GM12878 (cell line): ENCODE results near the gene VLDLR. TPM values are rescaled to one million over a fixed set of nuclear protein-coding genes. Genes with fewer than 3 reads are reported as not detected.

Source experiments
- ATAC-seq: fragments of 200-7000 bp; cut with Tn5 transposase; 3 replicates; pipeline ENCODE4 v1.9.1; 2020; ENCODE audit warnings: mild to moderate bottlenecking, moderate library complexity
- BruUV-seq: library from RNA; stranded (reverse); fragments of 400-500 nt; replicated peaks from 2 replicates; lab custom pipeline; 2021; lab: Mats Ljungman, UMichigan
- CTCF ChIA-PET: fragments of 300-600 bp; sonication (Branson Sonifier 250); formaldehyde crosslinking; extraction: SDS; loops from one replicate; lab custom pipeline; 2021; ENCODE audit warnings: inconsistent platforms; lab: Yijun Ruan, JAX
- POLR2A ChIA-PET: fragments of 350-600 bp; formaldehyde crosslinking; extraction: SDS; loops from one replicate; lab custom pipeline; 2021; ENCODE audit warnings: inconsistent platforms; lab: Charles Lee
- RAD21 ChIA-PET: fragments of 300-600 bp; sonication (Branson Sonifier 250); formaldehyde crosslinking; loops from one replicate; lab custom pipeline; 2023; ENCODE audit warnings: antibody characterized with exemption; ENCODE audit not compliant: unreplicated experiment; lab: Charles Lee
- SMC1A ChIA-PET: fragments of 300-600 bp; sonication (Branson Sonifier 250); formaldehyde crosslinking; loops from one replicate; lab custom pipeline; 2023; ENCODE audit not compliant: unreplicated experiment, uncharacterized antibody; lab: Charles Lee
- DNase-seq: peaks from one replicate; pipeline ENCODE4 v3.0.0-alpha.2; 2011; ENCODE audit warnings: low read depth, low spot score
- FAIRE-seq: peaks from 3 replicates; lab custom pipeline; 2011; peaks lifted over from hg19 to GRCh38; lab: Jason Lieb, UNC
- H2AFZ ChIP-seq: 2 replicates; pipeline ENCODE4 v1.6.0; 2011; ENCODE audit warnings: low read depth, low read length, control low read depth; ENCODE audit not compliant: control insufficient read depth
- H3K27ac ChIP-seq: 2 replicates; pipeline ENCODE4 v1.5.1; 2011; ENCODE audit warnings: control low read depth; ENCODE audit not compliant: control insufficient read depth, insufficient read depth
- H3K27me3 ChIP-seq, 2 experiments: replicated peaks in 1 of 2; 2 replicates each; pipeline versions ENCODE4 v1.6.0 to v1.6.1; 2011; ENCODE audit warnings: low read length in 1 of 2; ENCODE audit not compliant: control insufficient read depth in 2 of 2, insufficient read depth in 2 of 2
- H3K36me3 ChIP-seq, 2 experiments: 2 replicates each; pipeline ENCODE4 v1.5.1; 2011; ENCODE audit warnings: low read length in 1 of 2; ENCODE audit not compliant: control insufficient read depth in 2 of 2, insufficient read depth in 2 of 2
- H3K4me1 ChIP-seq: 2 replicates; pipeline ENCODE4 v1.6.1; 2011; ENCODE audit warnings: mild to moderate bottlenecking, low read length, moderate library complexity, mixed read lengths; ENCODE audit not compliant: control insufficient read depth, insufficient read depth
- H3K4me2 ChIP-seq: 2 replicates; pipeline ENCODE4 v1.6.0; 2011; ENCODE audit warnings: control low read depth; ENCODE audit not compliant: control insufficient read depth, insufficient read depth
- H3K4me3 ChIP-seq: fragments of 200-600 bp; sonication (generic); 2 replicates; pipeline ENCODE4 v1.5.1; 2016
- H3K79me2 ChIP-seq: 2 replicates; pipeline ENCODE4 v1.6.0; 2011; ENCODE audit warnings: low read length; ENCODE audit not compliant: control insufficient read depth, insufficient read depth
- H3K9ac ChIP-seq: 2 replicates; pipeline ENCODE4 v1.8.0; 2011; ENCODE audit warnings: low read length, control low read depth, mixed read lengths; ENCODE audit not compliant: control insufficient read depth, insufficient read depth
- H3K9me3 ChIP-seq: replicated peaks from 3 replicates; pipeline ENCODE4 v1.5.1; 2011; ENCODE audit warnings: mild to moderate bottlenecking, low read length; ENCODE audit not compliant: control insufficient read depth, insufficient read depth
- H4K20me1 ChIP-seq: 2 replicates; pipeline ENCODE4 v1.6.0; 2011; ENCODE audit not compliant: control insufficient read depth, insufficient read depth
- CREM ChIP-seq: IDR thresholded peaks from 2 replicates; pipeline ENCODE4 v1.6.1; 2014; ENCODE audit warnings: antibody characterized with exemption, low read depth
- DPF2 ChIP-seq: fragments of 450-650 bp; IDR thresholded peaks from 2 replicates; pipeline ENCODE4 v1.6.1; 2017; ENCODE audit warnings: mild to moderate bottlenecking
- FOXM1 ChIP-seq: IDR thresholded peaks from 2 replicates; pipeline ENCODE4 v1.6.1; 2012; ENCODE audit warnings: low read depth, mild to moderate bottlenecking, inconsistent platforms, low read length, moderate library complexity
- HDAC6 ChIP-seq: fragments of 200-600 bp; sonication (generic); IDR thresholded peaks from one replicate; pipeline ENCODE4 v1.8.0; 2017; ENCODE audit warnings: antibody characterized with exemption; ENCODE audit not compliant: unreplicated experiment
- IKZF1 ChIP-seq: fragments of 450-650 bp; conservative IDR thresholded peaks from 2 replicates; pipeline ENCODE4 v1.6.1; 2017; ENCODE audit warnings: antibody characterized with exemption, mild to moderate bottlenecking
- LARP7 ChIP-seq: fragments of 450-650 bp; IDR thresholded peaks from 2 replicates; pipeline ENCODE4 v1.6.1; 2017; ENCODE audit warnings: mild to moderate bottlenecking
- NRF1 ChIP-seq: conservative IDR thresholded peaks from 2 replicates; pipeline ENCODE4 v1.6.1; 2011; ENCODE audit warnings: mild to moderate bottlenecking, low read depth, low read length, improper control_type of control experiment
- POLR2AphosphoS2 ChIP-seq: IDR thresholded peaks from 2 replicates; pipeline ENCODE4 v1.6.1; 2011; ENCODE audit warnings: low read depth, mild to moderate bottlenecking, low read length, improper control_type of control experiment, moderate library complexity
- RELA ChIP-seq: fragments of 450-650 bp; IDR thresholded peaks from 2 replicates; pipeline ENCODE4 v1.8.0; 2014; ENCODE audit warnings: borderline replicate concordance; ENCODE audit not compliant: partially characterized antibody
- TCF3 ChIP-seq: IDR thresholded peaks from 2 replicates; pipeline ENCODE4 v1.6.1; 2012; ENCODE audit warnings: low read depth, mild to moderate bottlenecking, low read length, borderline replicate concordance; ENCODE audit not compliant: insufficient read depth
- ZNF384 ChIP-seq: IDR thresholded peaks from 2 replicates; pipeline ENCODE4 v1.6.1; 2012; ENCODE audit warnings: low read depth, mild to moderate bottlenecking, low read length, improper control_type of control experiment, borderline replicate concordance
- WGBS: methylation state at CpG from one replicate; pipeline ENCODE4 v1.1.6; 2016; ENCODE audit warnings: low lambda C conversion rate; ENCODE audit not compliant: insufficient replicate concordance, insufficient coverage; ENCODE audit errors: missing lambda C conversion rate; 5-methylcytosine and 5-hydroxymethylcytosine counted together
- in situ Hi-C: fragments of 300-500 bp; cut with MboI; formaldehyde crosslinking; loops from 9 replicates; pipeline ENCODE4 v1.14.3; 2018; ENCODE audit warnings: mixed read lengths
- intact Hi-C: fragments of 100-400 bp; cut with micrococcal nuclease; formaldehyde crosslinking; loops from one replicate; pipeline ENCODE4 v1.14.2; 2022; ENCODE audit not compliant: unreplicated experiment
- polyA plus RNA-seq, 11 experiments: library from polyadenylated mRNA; depleted of rRNA in 4 of 11; unstranded in 6 of 11; stranded (reverse) in 5 of 11; fragments of >200 nt; fragmentation: Nextera tagmentation in 4 of 11; fragmentation: Illumina TruSeq in 1 of 11; extraction: Ambion mirVana in 4 of 11; extraction: Trizol in 1 of 11; gene quantifications; 1 replicate in 1 of 11; 2 replicates in 10 of 11; pipeline versions ENCODE4 v1.2.1 to v1.2.3, GENCODE V29; 2011 to 2016; ENCODE audit warnings: inconsistent platforms in 2 of 11, missing spikeins in 2 of 11, low read depth in 1 of 11
- total RNA-seq, 4 experiments: library from RNA; depleted of rRNA in 3 of 4; stranded (reverse); fragments of >200 nt in 3 of 4; fragmentation: Illumina TruSeq in 1 of 4; extraction: Trizol in 1 of 4; gene quantifications; 2 replicates each; pipeline versions ENCODE4 v1.2.1 to v1.2.3, GENCODE V29; 2013 to 2021
- TF ChIP-seq, protein P1 (sequence below): fragments of 450-650 bp; IDR thresholded peaks from 2 replicates; pipeline ENCODE4 v1.6.1; 2017; ENCODE audit warnings: antibody characterized with exemption, mild to moderate bottlenecking, moderate library complexity
- TF ChIP-seq, protein P2 (sequence below): IDR thresholded peaks from 2 replicates; pipeline ENCODE4 v1.6.1; 2012; ENCODE audit warnings: low read depth, low read length, improper control_type of control experiment

Gene VLDLR
- total and polyA plus RNA-seq, 10 of the 15 experiments (the other 5 are each of a cell fraction or from before 2014, with no cell fraction given) = 0.14 to 5.9 (median 0.57) TPM

DNA sequence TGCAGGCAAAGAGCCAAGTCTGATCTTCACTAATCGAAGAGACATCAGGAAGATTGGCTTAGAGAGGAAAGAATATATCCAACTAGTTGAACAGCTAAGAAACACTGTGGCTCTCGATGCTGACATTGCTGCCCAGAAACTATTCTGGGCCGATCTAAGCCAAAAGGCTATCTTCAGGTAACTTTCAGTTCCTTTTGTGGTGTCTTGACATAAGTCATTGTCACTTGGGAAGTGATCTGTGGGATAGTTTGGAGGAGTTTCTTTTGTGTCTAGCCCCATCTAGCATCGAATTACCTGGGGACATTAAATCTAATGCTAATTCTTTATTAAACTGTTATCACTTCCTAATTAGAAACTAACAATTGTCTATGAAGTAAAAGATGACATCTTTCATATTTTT is 24.0 kb downstream of the VLDLR start (continued):
- peak; percentile 57 for TF ChIP-seq IKZF1
- TF ChIP-seq, all 136 proteins: peak for 23

DNA sequence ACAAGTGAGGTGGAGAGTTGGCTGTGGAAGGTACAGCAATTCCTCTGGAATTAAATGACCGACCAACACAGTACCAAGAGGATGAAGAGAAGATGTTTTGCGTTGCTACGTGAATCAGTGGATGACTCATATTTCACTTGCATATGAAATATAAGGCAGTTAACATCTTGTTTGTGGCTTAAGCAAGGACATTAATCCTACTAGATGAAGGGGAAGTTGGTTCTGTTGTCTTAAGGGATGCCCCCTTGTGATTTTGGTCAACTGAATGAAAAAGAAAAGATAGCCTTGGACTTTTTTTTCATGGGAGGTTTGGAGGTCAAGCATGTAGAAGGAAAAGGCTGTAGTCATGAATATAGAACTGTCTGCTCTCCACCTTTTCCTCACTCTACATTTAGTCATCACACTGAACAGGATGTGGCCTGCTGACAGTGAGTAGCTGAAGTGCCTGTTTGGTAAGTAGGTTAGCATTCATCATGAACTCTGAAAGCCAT is 33.9 kb downstream of the VLDLR start:
- no peak overlapping the region for H3K9ac ChIP-seq
- no peak overlapping the region for H3K4me2 ChIP-seq
- peak; percentile 27 for FAIRE-seq
- no peaks in the 10 kb centered on the region for H3K4me1 ChIP-seq
- H3K9me3 ChIP-seq = no peaks in the 10 kb centered on the region
- H3K4me3 ChIP-seq = no peak overlapping the region
- TF ChIP-seq RELA = no peak
- TF ChIP-seq CREM = no peak
- no peak for TF ChIP-seq DPF2
- TF ChIP-seq, protein P1, sequence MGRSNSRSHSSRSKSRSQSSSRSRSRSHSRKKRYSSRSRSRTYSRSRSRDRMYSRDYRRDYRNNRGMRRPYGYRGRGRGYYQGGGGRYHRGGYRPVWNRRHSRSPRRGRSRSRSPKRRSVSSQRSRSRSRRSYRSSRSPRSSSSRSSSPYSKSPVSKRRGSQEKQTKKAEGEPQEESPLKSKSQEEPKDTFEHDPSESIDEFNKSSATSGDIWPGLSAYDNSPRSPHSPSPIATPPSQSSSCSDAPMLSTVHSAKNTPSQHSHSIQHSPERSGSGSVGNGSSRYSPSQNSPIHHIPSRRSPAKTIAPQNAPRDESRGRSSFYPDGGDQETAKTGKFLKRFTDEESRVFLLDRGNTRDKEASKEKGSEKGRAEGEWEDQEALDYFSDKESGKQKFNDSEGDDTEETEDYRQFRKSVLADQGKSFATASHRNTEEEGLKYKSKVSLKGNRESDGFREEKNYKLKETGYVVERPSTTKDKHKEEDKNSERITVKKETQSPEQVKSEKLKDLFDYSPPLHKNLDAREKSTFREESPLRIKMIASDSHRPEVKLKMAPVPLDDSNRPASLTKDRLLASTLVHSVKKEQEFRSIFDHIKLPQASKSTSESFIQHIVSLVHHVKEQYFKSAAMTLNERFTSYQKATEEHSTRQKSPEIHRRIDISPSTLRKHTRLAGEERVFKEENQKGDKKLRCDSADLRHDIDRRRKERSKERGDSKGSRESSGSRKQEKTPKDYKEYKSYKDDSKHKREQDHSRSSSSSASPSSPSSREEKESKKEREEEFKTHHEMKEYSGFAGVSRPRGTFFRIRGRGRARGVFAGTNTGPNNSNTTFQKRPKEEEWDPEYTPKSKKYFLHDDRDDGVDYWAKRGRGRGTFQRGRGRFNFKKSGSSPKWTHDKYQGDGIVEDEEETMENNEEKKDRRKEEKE = no peak
- no peak for TF ChIP-seq POLR2AphosphoS2
- TF ChIP-seq, protein P2, sequence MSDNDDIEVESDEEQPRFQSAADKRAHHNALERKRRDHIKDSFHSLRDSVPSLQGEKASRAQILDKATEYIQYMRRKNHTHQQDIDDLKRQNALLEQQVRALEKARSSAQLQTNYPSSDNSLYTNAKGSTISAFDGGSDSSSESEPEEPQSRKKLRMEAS = no peak
- TF ChIP-seq HDAC6 = no peak
- TF ChIP-seq ZNF384 = no peak
- TF ChIP-seq FOXM1 = no peak
- no peak for TF ChIP-seq TCF3
- no peak for TF ChIP-seq LARP7
- no peak for TF ChIP-seq NRF1
- no TSS peak for BruUV-seq
- DNase-seq = no peak
- POLR2A ChIA-PET = no interaction called here
- intact Hi-C loops = loop anchor here (5.0 kb wide), 1 partner anchor 72 kb away; no protein-coding TSS in a partner anchor
- no peaks in the 10 kb centered on the region for H3K36me3 ChIP-seq
- CTCF ChIA-PET = no interaction called here
- H3K79me2 ChIP-seq = no peaks in the 10 kb centered on the region
- in situ Hi-C loops = no loop called here
- WGBS = 93% methylated on average over 3 of the region's 3 CpGs
- H2AFZ ChIP-seq = no peak overlapping the region
- ATAC-seq = peak; percentile 64
- no peaks in the 10 kb centered on the region for H3K27me3 ChIP-seq
- SMC1A ChIA-PET = interaction anchor here (3.4 kb wide), 1 partner anchor 9 kb away, joined by 16 read pairs; no protein-coding TSS in a partner anchor
- H3K27ac ChIP-seq = no peak overlapping the region
- RAD21 ChIA-PET = interaction anchor here (1.1 kb wide), 1 partner anchor 73 kb away, joined by 3 read pairs; no protein-coding TSS in a partner anchor
- no peaks in the 10 kb centered on the region for H4K20me1 ChIP-seq
